ENCODE measurements around the gene CCDC141.

GRCh38 chr2:178993788-178994187 is 56.1 kb downstream of the CCDC141 start:
- no peak for TF ChIP-seq POLR2A (IDR thresholded peaks at IDR 0.05; ENCODE audit: extremely low read depth, insufficient read length)
- no peak for TF ChIP-seq CTCF (IDR thresholded peaks at IDR 0.05; ENCODE audit: low read depth, low read length)
- TF ChIP-seq MAX (IDR thresholded peaks at IDR 0.05; ENCODE audit: low read depth, low read length), result no peak
